HepG2 (cell line): ENCODE data around the gene COL27A1. TPM values are rescaled to one million over a fixed set of nuclear protein-coding genes. Genes with fewer than 3 reads are reported as not detected.

Experiments used
- CHCHD3 ChIP-seq: sonication (generic); formaldehyde crosslinking; IDR thresholded peaks from 2 replicates; pipeline ENCODE4 v1.8.0; 2022; ENCODE audit warnings: mild to moderate bottlenecking, missing genetic modification reagents, moderate library complexity
- ETV6 ChIP-seq: sonication (generic); formaldehyde crosslinking; conservative IDR thresholded peaks from 2 replicates; pipeline ENCODE4 v1.4.0; 2020; ENCODE audit warnings: missing genetic modification reagents
- FOXM1 ChIP-seq: sonication (generic); formaldehyde crosslinking; IDR thresholded peaks from 2 replicates; pipeline ENCODE4 v1.5.0; 2020; ENCODE audit warnings: missing genetic modification reagents
- FUBP1 ChIP-seq: sonication (generic); formaldehyde crosslinking; IDR thresholded peaks from 2 replicates; pipeline ENCODE4 v1.5.1; 2020; ENCODE audit warnings: missing genetic modification reagents, mild to moderate bottlenecking, borderline replicate concordance
- HIVEP1 ChIP-seq: sonication (generic); formaldehyde crosslinking; IDR thresholded peaks from 2 replicates; pipeline ENCODE4 v1.4.0; 2020; ENCODE audit warnings: mild to moderate bottlenecking, missing genetic modification reagents
- MTF2 ChIP-seq: sonication (generic); formaldehyde crosslinking; IDR thresholded peaks from 2 replicates; pipeline ENCODE4 v1.5.0; 2020; ENCODE audit warnings: missing genetic modification reagents, borderline replicate concordance
- NFE2 ChIP-seq: sonication (generic); formaldehyde crosslinking; IDR thresholded peaks from 2 replicates; pipeline ENCODE4 v1.4.0; 2020; ENCODE audit warnings: missing genetic modification reagents
- TBP ChIP-seq: sonication (generic); formaldehyde crosslinking; IDR thresholded peaks from 2 replicates; pipeline ENCODE4 v1.5.0; 2020; ENCODE audit warnings: missing genetic modification reagents
- TBX2 ChIP-seq: sonication (generic); formaldehyde crosslinking; IDR thresholded peaks from 2 replicates; pipeline ENCODE4 v1.5.0; 2020; ENCODE audit warnings: missing genetic modification reagents, mild to moderate bottlenecking, borderline replicate concordance
- TGIF2 ChIP-seq: IDR thresholded peaks from 2 replicates; pipeline ENCODE4 v1.6.1; 2016; ENCODE audit warnings: control low read depth, missing compliant biosample characterization
- ZMAT5 ChIP-seq: sonication (generic); formaldehyde crosslinking; IDR thresholded peaks from 2 replicates; pipeline ENCODE4 v1.5.0; 2020; ENCODE audit warnings: mild to moderate bottlenecking, low read depth, missing genetic modification reagents, borderline replicate concordance
- ZNF275 ChIP-seq: sonication (generic); formaldehyde crosslinking; IDR thresholded peaks from 2 replicates; pipeline ENCODE4 v1.8.0; 2022; ENCODE audit warnings: missing genetic modification reagents, mild to moderate bottlenecking, inconsistent platforms, borderline replicate concordance
- ZNF343 ChIP-seq: sonication (generic); formaldehyde crosslinking; IDR thresholded peaks from 2 replicates; pipeline ENCODE4 v1.4.0; 2020; ENCODE audit warnings: mild to moderate bottlenecking, missing genetic modification reagents
- ZNF441 ChIP-seq: sonication (generic); formaldehyde crosslinking; IDR thresholded peaks from 2 replicates; pipeline ENCODE4 v1.7.0; 2021; ENCODE audit warnings: missing genetic modification reagents, borderline replicate concordance
- ZNF572 ChIP-seq: sonication (generic); formaldehyde crosslinking; IDR thresholded peaks from 2 replicates; pipeline ENCODE4 v1.5.1; 2020; ENCODE audit warnings: mild to moderate bottlenecking, missing genetic modification reagents
- ZNF615 ChIP-seq: sonication (generic); formaldehyde crosslinking; IDR thresholded peaks from 2 replicates; pipeline ENCODE4 v1.5.0; 2020; ENCODE audit warnings: mild to moderate bottlenecking, missing genetic modification reagents, borderline replicate concordance
- ZNF670 ChIP-seq: sonication (generic); formaldehyde crosslinking; IDR thresholded peaks from 2 replicates; pipeline ENCODE4 v1.8.0; 2022; ENCODE audit warnings: mild to moderate bottlenecking, missing genetic modification reagents, borderline replicate concordance
- ZNF782 ChIP-seq: sonication (generic); formaldehyde crosslinking; IDR thresholded peaks from 2 replicates; pipeline ENCODE4 v1.4.0; 2020; ENCODE audit warnings: missing genetic modification reagents, mild to moderate bottlenecking, borderline replicate concordance
- polyA plus RNA-seq, 8 experiments: library from polyadenylated mRNA; depleted of rRNA in 3 of 8; stranded (reverse) in 7 of 8; unstranded in 1 of 8; fragments of >200 nt; fragmentation: Illumina TruSeq in 4 of 8; extraction: Trizol in 4 of 8; gene quantifications; 2 replicates each; pipeline versions ENCODE4 v1.2.1 to v1.2.3, GENCODE V29; 2011 to 2016; ENCODE audit warnings: low read depth in 4 of 8, missing spikeins in 1 of 8, mixed read lengths in 1 of 8; ENCODE audit not compliant: insufficient read depth in 1 of 8
- total RNA-seq, 5 experiments: library from RNA; depleted of rRNA; stranded (reverse); fragments of >200 nt; fragmentation: Illumina TruSeq; extraction: Trizol; gene quantifications; 2 replicates each; pipeline ENCODE4 v1.2.3, GENCODE V29; 2016; ENCODE audit warnings: low read depth in 1 of 5
- TF ChIP-seq, protein P1 (sequence below): IDR thresholded peaks from 2 replicates; pipeline ENCODE4 v1.6.1; 2018; ENCODE audit warnings: missing genetic modification reagents
- TF ChIP-seq, protein P2 (sequence below): sonication (generic); formaldehyde crosslinking; IDR thresholded peaks from 2 replicates; pipeline ENCODE4 v1.4.0; 2020; ENCODE audit warnings: missing genetic modification reagents, borderline replicate concordance
- TF ChIP-seq, protein P3 (sequence below): sonication (generic); formaldehyde crosslinking; IDR thresholded peaks from 2 replicates; pipeline ENCODE4 v1.5.0; 2020; ENCODE audit warnings: missing genetic modification reagents

The COL27A1 gene
- total and polyA plus RNA-seq, 2 of the 13 experiments (the other 11 are each of a cell fraction or from before 2014, with no cell fraction given) = 71.3 to 89.1 TPM

- TF ChIP-seq TBX2 (CRISPR knock-in tag) (peak; percentile 67; the same call in 1 of the 2 replicates), FUBP1 (no peak), ZNF670 (CRISPR knock-in tag) (no peak), HIVEP1 (CRISPR knock-in tag) (0 out of 2 replicates have a peak, but pooled peaks have one; percentile 42), ZNF572 (CRISPR knock-in tag) (no peak), ZNF441 (CRISPR knock-in tag) (no peak), ZNF782 (CRISPR knock-in tag) (no peak), ZNF343 (CRISPR knock-in tag) (no peak), TGIF2 (CRISPR knock-in tag) (peak; percentile 92), ETV6 (no peak), ZNF275 (CRISPR knock-in tag) (no peak), ZNF615 (CRISPR knock-in tag) (no peak), TBP (CRISPR knock-in tag) (no peak), NFE2 (CRISPR knock-in tag) (no peak), CHCHD3 (CRISPR knock-in tag) (no peak), ZMAT5 (CRISPR knock-in tag) (no peak), FOXM1 (no peak), MTF2 (no peak)
- TF ChIP-seq, protein P1, sequence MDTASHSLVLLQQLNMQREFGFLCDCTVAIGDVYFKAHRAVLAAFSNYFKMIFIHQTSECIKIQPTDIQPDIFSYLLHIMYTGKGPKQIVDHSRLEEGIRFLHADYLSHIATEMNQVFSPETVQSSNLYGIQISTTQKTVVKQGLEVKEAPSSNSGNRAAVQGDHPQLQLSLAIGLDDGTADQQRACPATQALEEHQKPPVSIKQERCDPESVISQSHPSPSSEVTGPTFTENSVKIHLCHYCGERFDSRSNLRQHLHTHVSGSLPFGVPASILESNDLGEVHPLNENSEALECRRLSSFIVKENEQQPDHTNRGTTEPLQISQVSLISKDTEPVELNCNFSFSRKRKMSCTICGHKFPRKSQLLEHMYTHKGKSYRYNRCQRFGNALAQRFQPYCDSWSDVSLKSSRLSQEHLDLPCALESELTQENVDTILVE = no peak
- TF ChIP-seq, protein P2, sequence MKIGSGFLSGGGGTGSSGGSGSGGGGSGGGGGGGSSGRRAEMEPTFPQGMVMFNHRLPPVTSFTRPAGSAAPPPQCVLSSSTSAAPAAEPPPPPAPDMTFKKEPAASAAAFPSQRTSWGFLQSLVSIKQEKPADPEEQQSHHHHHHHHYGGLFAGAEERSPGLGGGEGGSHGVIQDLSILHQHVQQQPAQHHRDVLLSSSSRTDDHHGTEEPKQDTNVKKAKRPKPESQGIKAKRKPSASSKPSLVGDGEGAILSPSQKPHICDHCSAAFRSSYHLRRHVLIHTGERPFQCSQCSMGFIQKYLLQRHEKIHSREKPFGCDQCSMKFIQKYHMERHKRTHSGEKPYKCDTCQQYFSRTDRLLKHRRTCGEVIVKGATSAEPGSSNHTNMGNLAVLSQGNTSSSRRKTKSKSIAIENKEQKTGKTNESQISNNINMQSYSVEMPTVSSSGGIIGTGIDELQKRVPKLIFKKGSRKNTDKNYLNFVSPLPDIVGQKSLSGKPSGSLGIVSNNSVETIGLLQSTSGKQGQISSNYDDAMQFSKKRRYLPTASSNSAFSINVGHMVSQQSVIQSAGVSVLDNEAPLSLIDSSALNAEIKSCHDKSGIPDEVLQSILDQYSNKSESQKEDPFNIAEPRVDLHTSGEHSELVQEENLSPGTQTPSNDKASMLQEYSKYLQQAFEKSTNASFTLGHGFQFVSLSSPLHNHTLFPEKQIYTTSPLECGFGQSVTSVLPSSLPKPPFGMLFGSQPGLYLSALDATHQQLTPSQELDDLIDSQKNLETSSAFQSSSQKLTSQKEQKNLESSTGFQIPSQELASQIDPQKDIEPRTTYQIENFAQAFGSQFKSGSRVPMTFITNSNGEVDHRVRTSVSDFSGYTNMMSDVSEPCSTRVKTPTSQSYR = peak; percentile 98
- TF ChIP-seq, protein P3, sequence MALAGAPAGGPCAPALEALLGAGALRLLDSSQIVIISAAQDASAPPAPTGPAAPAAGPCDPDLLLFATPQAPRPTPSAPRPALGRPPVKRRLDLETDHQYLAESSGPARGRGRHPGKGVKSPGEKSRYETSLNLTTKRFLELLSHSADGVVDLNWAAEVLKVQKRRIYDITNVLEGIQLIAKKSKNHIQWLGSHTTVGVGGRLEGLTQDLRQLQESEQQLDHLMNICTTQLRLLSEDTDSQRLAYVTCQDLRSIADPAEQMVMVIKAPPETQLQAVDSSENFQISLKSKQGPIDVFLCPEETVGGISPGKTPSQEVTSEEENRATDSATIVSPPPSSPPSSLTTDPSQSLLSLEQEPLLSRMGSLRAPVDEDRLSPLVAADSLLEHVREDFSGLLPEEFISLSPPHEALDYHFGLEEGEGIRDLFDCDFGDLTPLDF (CRISPR knock-in tag) = no peak
These were observed 8.2 kb downstream of the COL27A1 start (continued) for GRCh38 chr9:114163517-114163951.
